Neural progenitor cell (in vitro differentiated cells): ENCODE results near the gene MYH9. TPM values are rescaled to one million over a fixed set of nuclear protein-coding genes. Genes with fewer than 3 reads are reported as not detected.

Experiments used
- DNase-seq: peaks from one replicate; pipeline ENCODE4 v3.0.0-alpha.2; 2016; ENCODE audit warnings: low spot score
- H2AFZ ChIP-seq: fragments of 200-600 bp; sonication (generic); replicated peaks from 2 replicates; pipeline ENCODE4 v1.6.1; 2016; ENCODE audit warnings: antibody characterized with exemption
- H3F3A ChIP-seq: fragments of 200-600 bp; sonication (generic); 2 replicates; pipeline ENCODE4 v1.6.1; 2016; ENCODE audit warnings: antibody characterized with exemption, low read depth
- H3K27ac ChIP-seq: fragments of 200-600 bp; sonication (generic); 2 replicates; pipeline ENCODE4 v1.5.1; 2016; ENCODE audit warnings: mild to moderate bottlenecking
- H3K27me3 ChIP-seq: fragments of 200-600 bp; sonication (generic); 2 replicates; pipeline ENCODE4 v1.6.1; 2016; ENCODE audit warnings: mild to moderate bottlenecking, moderate library complexity
- H3K36me3 ChIP-seq: fragments of 200-600 bp; sonication (generic); 2 replicates; pipeline ENCODE4 v1.5.1; 2016
- H3K4me1 ChIP-seq: fragments of 200-600 bp; sonication (generic); 2 replicates; pipeline ENCODE4 v1.6.1; 2016; ENCODE audit warnings: mixed run types
- H3K4me2 ChIP-seq: fragments of 200-600 bp; sonication (generic); 2 replicates; pipeline ENCODE4 v1.6.1; 2016
- H3K4me3 ChIP-seq: fragments of 200-600 bp; sonication (generic); 2 replicates; pipeline ENCODE4 v1.5.1; 2016
- H3K79me2 ChIP-seq: fragments of 200-600 bp; sonication (generic); 2 replicates; pipeline ENCODE4 v1.6.1; 2016; ENCODE audit warnings: low read depth
- H3K9ac ChIP-seq: fragments of 200-600 bp; sonication (generic); 2 replicates; pipeline ENCODE4 v1.6.1; 2016
- H3K9me3 ChIP-seq: fragments of 200-600 bp; sonication (generic); 2 replicates; pipeline ENCODE4 v1.5.1; 2016; ENCODE audit warnings: low read depth
- H4K20me1 ChIP-seq: fragments of 200-600 bp; sonication (generic); 2 replicates; pipeline ENCODE4 v1.6.1; 2016; ENCODE audit warnings: low read depth
- H3K27ac Mint-ChIP-seq: 3 replicates; pipeline ENCODE4 v1.8.0; 2021; ENCODE audit warnings: mixed read lengths
- H3K27me3 Mint-ChIP-seq: 2 replicates; pipeline ENCODE4 v1.8.0; 2022; ENCODE audit warnings: low read depth, mild to moderate bottlenecking, inconsistent platforms, moderate library complexity, mixed read lengths; ENCODE audit not compliant: insufficient read depth
- H3K36me3 Mint-ChIP-seq: 3 replicates; pipeline ENCODE4 v1.8.0; 2021; ENCODE audit warnings: mixed read lengths
- H3K4me1 Mint-ChIP-seq: 3 replicates; pipeline ENCODE4 v1.8.0; 2021; ENCODE audit warnings: mixed read lengths
- H3K4me3 Mint-ChIP-seq: 3 replicates; pipeline ENCODE4 v1.8.0; 2021; ENCODE audit warnings: mild to moderate bottlenecking, moderate library complexity, mixed read lengths
- H3K9me3 Mint-ChIP-seq: 3 replicates; pipeline ENCODE4 v1.8.0; 2020; ENCODE audit warnings: mixed read lengths
- CTCF ChIP-seq: fragments of 200-600 bp; sonication (generic); IDR thresholded peaks from 2 replicates; pipeline ENCODE4 v1.5.1; 2017; ENCODE audit warnings: antibody characterized with exemption, mild to moderate bottlenecking
- EZH2 ChIP-seq: fragments of 200-600 bp; sonication (generic); IDR thresholded peaks from 2 replicates; pipeline ENCODE4 v1.6.1; 2017; ENCODE audit warnings: antibody characterized with exemption, mild to moderate bottlenecking, moderate library complexity
- EZH2phosphoT487 ChIP-seq: fragments of 200-600 bp; sonication (generic); IDR thresholded peaks from 2 replicates; pipeline ENCODE4 v1.6.1; 2017; ENCODE audit warnings: antibody characterized with exemption
- total RNA-seq: library from RNA; depleted of rRNA; stranded (reverse); fragments of >200 nt; gene quantifications from 2 replicates; pipeline ENCODE4 v1.2.3, GENCODE V29; 2015; ENCODE audit warnings: low replicate concordance

Gene MYH9
- total RNA-seq: 77.2 and 189 TPM in 2 replicates

DNA sequence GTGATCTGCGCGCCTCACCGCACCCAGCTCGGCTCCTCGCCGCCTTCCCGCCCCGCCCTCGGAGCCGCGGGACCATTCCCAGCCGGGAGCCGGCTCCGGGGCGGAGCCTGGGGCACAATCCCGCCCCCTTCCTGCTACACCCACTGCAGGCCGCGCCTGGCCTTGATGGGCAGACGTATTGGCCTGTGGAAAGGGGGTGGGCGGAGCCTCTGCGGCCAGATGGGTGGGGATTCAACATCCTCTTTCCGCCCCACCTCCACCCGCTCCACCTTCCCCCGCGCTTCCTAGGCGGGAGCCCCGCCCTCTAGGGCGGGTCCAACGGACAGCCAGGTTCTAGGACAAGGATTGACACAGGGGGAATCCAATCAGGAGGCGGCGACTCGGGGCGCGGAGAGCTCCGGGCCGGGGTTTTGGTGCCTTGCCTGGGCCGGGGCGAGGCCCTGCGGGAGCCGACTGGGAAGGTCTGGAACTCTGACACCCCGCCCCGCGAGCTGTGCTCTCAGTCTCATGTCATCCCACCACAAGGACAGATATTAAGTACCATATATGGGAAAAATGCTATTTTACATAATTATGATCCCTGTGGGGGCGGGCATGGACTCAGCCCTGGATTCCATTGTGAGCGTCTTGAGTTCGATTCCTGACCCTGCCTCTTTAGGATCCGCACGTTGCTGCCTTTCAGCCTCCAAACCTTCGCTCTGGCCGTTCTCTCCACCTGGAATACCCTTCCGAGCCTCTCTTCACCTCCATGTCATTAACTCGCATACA, at the start of gene MYH9:
MYH9 (minus strand) TSS at position 9 of the 768 bp plus-strand sequence. CDS start 38,731 bp downstream, outside the sequence.
- H2AFZ ChIP-seq: peak within 1 kb of the TSS; percentile 32
- no peaks in the 10 kb centered on the region for H3K36me3 ChIP-seq
- H3K79me2 ChIP-seq: peaks cover 44% of the 10 kb centered on the region
- H3K27ac ChIP-seq: no peak within 1 kb of the TSS
- peak within 1 kb of the TSS; percentile 97 for H3K4me3 ChIP-seq
- peak within 1 kb of the TSS; percentile 90 for H3K4me2 ChIP-seq
- H3K4me3 Mint-ChIP-seq: peak within 1 kb of the TSS; percentile 91
- H3K27ac Mint-ChIP-seq: peak within 1 kb of the TSS; percentile 23
- peak within 1 kb of the TSS; percentile 66 for H3K9ac ChIP-seq
- peaks cover 20% of the 10 kb centered on the region for H3K4me1 ChIP-seq
- H3K4me1 Mint-ChIP-seq: peaks cover 36% of the 10 kb centered on the region
- no peaks in the 10 kb centered on the region for H3K9me3 ChIP-seq
- H3K27me3 Mint-ChIP-seq: peaks cover 5% of the 10 kb centered on the region
- DNase-seq: peak; percentile 100
- H3F3A ChIP-seq: peaks cover 42% of the 10 kb centered on the region
- no peaks in the 10 kb centered on the region for H3K27me3 ChIP-seq
- TF ChIP-seq CTCF (no peak), EZH2phosphoT487 (no peak), EZH2 (no peak)
- H3K9me3 Mint-ChIP-seq: no peaks in the 10 kb centered on the region
- H4K20me1 ChIP-seq: peaks cover 32% of the 10 kb centered on the region
- H3K36me3 Mint-ChIP-seq: peaks cover 3% of the 10 kb centered on the region

DNA sequence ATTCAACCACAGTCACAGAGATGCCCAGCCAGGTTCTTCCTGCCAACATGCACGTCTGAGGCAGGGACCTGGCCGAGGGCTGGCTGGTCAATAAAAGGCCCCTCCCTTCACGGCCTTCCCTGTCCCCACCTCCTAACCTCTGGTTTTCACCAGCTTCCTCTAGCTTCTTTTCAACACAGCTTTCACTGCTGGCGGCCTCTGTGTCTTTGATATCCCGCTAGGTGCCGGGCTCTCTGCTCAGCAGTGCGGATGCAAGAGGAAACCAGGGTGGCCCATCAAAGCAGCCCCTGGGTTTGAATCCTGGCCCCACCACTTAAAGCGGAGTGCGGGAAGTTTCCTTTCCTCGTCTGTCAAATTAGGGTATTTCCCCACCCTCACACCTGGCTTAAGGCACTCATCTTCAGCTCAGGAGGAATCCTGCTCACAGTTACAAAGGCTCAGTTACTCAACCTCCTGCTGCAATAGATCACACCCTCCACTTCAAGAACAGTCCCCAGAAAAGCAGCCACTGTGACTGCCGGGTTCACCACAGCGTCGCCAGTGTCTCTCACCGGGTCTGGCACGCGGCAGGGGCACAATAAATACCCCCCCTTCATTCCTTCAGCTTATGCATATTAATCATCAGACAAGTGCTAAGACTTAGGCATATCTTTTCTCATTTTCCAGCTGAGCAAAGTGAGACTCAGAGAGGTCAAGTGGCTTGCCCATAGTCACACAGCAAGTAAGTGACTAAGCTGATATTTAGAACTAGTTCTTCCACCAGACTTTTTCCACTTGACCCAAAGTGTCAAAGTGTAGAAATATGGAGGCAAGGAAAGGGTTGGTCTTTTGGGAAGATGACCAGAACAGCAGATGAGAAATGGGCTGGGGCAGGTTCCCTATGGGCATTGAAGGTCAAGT, 48.0 kb upstream of the MYH9 start:
- peak overlapping the region; percentile 64 for H2AFZ ChIP-seq
- Mint-ChIP-seq H3K9me3 (no peaks in the 10 kb centered on the region), H3K36me3 (no peaks in the 10 kb centered on the region), H3K27me3 (peaks cover 6% of the 10 kb centered on the region), H3K4me1 (peaks cover 59% of the 10 kb centered on the region), H3K27ac (peak overlapping the region; percentile 57), H3K4me3 (peak overlapping the region; percentile 8)
- H3K36me3 ChIP-seq: no peaks in the 10 kb centered on the region
- TF ChIP-seq EZH2 (no peak), CTCF (no peak), EZH2phosphoT487 (no peak)
- H3F3A ChIP-seq: peaks cover 22% of the 10 kb centered on the region
- H4K20me1 ChIP-seq: no peaks in the 10 kb centered on the region
- H3K79me2 ChIP-seq: no peaks in the 10 kb centered on the region
- H3K27ac ChIP-seq: no peak overlapping the region
- H3K4me1 ChIP-seq: peaks cover 33% of the 10 kb centered on the region
- no peaks in the 10 kb centered on the region for H3K9me3 ChIP-seq
- H3K4me3 ChIP-seq: no peak overlapping the region
- DNase-seq: peak; percentile 72
- H3K4me2 ChIP-seq: peak overlapping the region; percentile 51
- H3K9ac ChIP-seq: no peak overlapping the region
- H3K27me3 ChIP-seq: no peaks in the 10 kb centered on the region

DNA sequence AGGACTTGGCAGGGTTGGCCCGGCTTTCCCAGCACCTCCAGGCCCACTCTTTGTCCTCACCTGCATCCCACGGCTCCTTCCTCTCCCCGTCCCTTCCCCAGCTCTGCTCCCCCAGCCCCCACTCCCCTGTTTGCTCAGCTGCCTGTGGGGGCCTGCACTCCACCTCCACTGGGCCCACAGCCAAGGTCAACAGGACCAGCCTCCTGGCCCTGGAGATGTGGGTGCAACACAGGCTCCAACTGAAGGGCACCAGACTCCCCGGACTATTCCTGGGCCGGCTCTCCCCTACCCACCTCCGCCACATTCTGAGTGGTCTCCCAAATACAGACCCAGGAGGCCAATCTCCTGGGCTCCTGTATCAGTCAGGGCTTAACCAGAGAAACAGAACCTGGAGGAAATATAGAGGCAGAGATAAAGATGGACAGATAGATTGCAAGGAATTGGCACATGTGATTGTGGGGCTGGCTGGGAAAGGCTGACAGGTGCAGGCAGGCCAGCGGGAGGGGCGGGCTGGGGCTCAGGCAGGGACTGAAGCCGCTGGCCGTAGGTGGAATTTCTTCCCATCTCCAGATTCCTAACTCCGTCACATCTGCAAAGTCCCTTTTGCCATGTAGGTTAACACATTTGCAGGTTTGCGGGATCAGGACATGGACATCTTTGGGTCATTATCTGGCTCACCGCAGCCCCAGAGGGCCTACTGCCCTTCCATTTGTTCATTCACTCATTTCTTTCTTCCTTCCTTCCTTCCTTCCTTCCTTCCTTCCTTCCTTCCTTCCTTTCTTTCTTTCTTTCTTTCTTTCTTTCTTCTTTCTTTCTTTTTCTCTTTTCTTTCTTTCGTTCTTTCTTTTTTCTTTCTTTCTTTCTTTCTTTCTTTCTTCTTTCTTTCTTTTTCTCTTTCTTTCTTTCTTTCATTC, 45.8 kb upstream of the MYH9 start:
- H3K27ac ChIP-seq: no peak overlapping the region
- no peak overlapping the region for H3K4me2 ChIP-seq
- H3K9ac ChIP-seq: no peak overlapping the region

More for the DNA sequence above, 45.8 kb upstream of the MYH9 start:
- TF ChIP-seq EZH2 (no peak), EZH2phosphoT487 (no peak), CTCF (no peak)
- peaks cover 33% of the 10 kb centered on the region for H3K4me1 ChIP-seq
- no peaks in the 10 kb centered on the region for H4K20me1 ChIP-seq
- Mint-ChIP-seq H3K27ac (peak overlapping the region; percentile 87), H3K36me3 (no peaks in the 10 kb centered on the region), H3K4me3 (no peak overlapping the region), H3K4me1 (peaks cover 51% of the 10 kb centered on the region), H3K27me3 (peaks cover 7% of the 10 kb centered on the region), H3K9me3 (no peaks in the 10 kb centered on the region)
- no peaks in the 10 kb centered on the region for H3K79me2 ChIP-seq
- H3K9me3 ChIP-seq: no peaks in the 10 kb centered on the region
- peaks cover 22% of the 10 kb centered on the region for H3F3A ChIP-seq
- no peak overlapping the region for H2AFZ ChIP-seq
- no peak overlapping the region for H3K4me3 ChIP-seq
- no peak for DNase-seq
- H3K36me3 ChIP-seq: no peaks in the 10 kb centered on the region
- no peaks in the 10 kb centered on the region for H3K27me3 ChIP-seq
